Mammary epithelial cell (primary cell): ENCODE results near the gene ZNF787.

Experiments
- EZH2 ChIP-seq: IDR thresholded peaks from 2 replicates; pipeline ENCODE4 v1.6.1; 2012; ENCODE audit warnings: low read length, inconsistent platforms, borderline replicate concordance
- TF ChIP-seq, protein P1 (sequence below), 2 donors: IDR thresholded peaks in 1 of 2; conservative IDR thresholded peaks in 1 of 2; 2 replicates each; pipeline ENCODE4 v1.5.1; 2011 to 2012; ENCODE audit warnings: inconsistent platforms in 2 of 2, low read length in 2 of 2, mild to moderate bottlenecking in 2 of 2, control low read depth in 1 of 2, low read depth in 1 of 2; ENCODE audit not compliant: insufficient read depth in 1 of 2; ENCODE audit errors: extremely low read depth in 1 of 2

DNA sequence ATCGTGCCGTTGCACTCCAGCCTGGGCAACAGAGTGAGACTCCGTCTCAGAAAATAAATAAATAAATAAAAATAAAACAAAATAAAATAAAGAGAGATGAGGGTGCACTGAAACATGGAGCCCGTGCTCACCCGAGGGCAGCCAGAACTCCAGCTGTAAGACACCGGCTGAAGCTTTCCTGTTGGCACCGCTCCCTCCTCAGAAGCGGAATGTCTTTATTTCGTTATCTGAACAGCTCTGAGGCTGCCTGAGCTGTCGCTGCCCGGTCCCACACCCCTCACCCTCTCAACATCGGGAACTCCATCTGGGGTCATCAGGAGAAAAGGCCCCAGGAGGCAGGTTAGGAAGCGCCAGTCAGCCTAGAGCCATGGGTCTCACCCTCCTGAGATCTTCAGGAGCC is 24.4 kb downstream of the ZNF787 start:
- TF ChIP-seq, protein P1, sequence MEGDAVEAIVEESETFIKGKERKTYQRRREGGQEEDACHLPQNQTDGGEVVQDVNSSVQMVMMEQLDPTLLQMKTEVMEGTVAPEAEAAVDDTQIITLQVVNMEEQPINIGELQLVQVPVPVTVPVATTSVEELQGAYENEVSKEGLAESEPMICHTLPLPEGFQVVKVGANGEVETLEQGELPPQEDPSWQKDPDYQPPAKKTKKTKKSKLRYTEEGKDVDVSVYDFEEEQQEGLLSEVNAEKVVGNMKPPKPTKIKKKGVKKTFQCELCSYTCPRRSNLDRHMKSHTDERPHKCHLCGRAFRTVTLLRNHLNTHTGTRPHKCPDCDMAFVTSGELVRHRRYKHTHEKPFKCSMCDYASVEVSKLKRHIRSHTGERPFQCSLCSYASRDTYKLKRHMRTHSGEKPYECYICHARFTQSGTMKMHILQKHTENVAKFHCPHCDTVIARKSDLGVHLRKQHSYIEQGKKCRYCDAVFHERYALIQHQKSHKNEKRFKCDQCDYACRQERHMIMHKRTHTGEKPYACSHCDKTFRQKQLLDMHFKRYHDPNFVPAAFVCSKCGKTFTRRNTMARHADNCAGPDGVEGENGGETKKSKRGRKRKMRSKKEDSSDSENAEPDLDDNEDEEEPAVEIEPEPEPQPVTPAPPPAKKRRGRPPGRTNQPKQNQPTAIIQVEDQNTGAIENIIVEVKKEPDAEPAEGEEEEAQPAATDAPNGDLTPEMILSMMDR (conservative IDR thresholded peaks at IDR 0.05 in 1 of 2, IDR thresholded peaks at IDR 0.05 in 1 of 2; ENCODE audit: extremely low read depth in 1 of 2, insufficient read depth in 1 of 2, low read depth in 1 of 2, low read length in 2 of 2) = no peak
- TF ChIP-seq EZH2 = no peak
